ENCODE results near the gene MOGAT1. TPM values are rescaled to one million over a fixed set of nuclear protein-coding genes. Genes with fewer than 3 reads are reported as not detected.

The MOGAT1 gene
- total RNA-seq, 1 experiment from 2014 or later: not detected

DNA sequence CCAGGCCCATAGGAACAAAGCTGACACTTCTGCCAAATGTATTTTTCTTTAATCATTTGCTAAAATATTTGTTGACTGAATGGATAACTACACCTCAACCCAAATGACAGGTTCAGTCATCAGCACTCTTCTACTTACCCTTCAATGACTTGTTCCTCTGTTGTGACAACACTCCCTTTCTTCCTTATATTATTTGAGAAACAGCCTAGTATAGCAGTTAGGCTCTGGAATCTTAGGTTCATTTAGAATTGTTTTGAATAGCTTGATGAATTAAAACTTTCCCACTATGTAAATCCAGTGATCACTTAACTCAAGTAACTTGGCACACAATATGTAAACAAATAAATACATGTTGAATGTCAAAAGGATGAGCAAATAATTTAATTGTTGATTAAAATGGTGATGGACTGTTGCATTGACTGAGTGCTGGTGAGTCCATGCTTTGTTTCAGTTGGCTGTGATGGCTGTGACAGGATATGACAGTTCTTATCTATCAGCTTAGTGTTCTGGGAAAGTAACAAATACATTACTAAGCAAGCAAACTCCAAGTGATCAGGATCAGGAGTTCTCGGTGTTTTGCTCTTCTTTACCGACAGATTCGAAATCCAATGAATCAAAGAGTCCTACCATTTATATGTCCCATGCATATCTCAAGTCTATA lies 2.8 kb upstream of the MOGAT1 start:
- ChIA-PET CTCF (interaction anchor here (0.5 to 3.3 kb wide), 3 partner anchors 16 to 93 kb away, joined by 3 to 10 read pairs (median 5); no protein-coding TSS in a partner anchor), POLR2A (no interaction called here)
- no peak for DNase-seq (ENCODE audit: unreplicated experiment)
- no peaks in the 10 kb centered on the region for H3K9me3 Mint-ChIP-seq (ENCODE audit: unreplicated experiment)
- peaks cover 36% of the 10 kb centered on the region for H3K27me3 Mint-ChIP-seq (ENCODE audit: insufficient read depth, unreplicated experiment)
- intact Hi-C loops (cut with micrococcal nuclease): no loop called here
- BruUV-seq (replicated peaks): no TSS peak
- no peaks in the 10 kb centered on the region for H3K4me1 Mint-ChIP-seq (ENCODE audit: insufficient read depth, unreplicated experiment)
- no peak overlapping the region for H3K27ac Mint-ChIP-seq (ENCODE audit: low read depth, unreplicated experiment)
- H3K36me3 Mint-ChIP-seq (ENCODE audit: insufficient read depth, unreplicated experiment): no peaks in the 10 kb centered on the region
- no peak overlapping the region for H3K4me3 Mint-ChIP-seq (ENCODE audit: unreplicated experiment)
- TF ChIP-seq, protein P1, sequence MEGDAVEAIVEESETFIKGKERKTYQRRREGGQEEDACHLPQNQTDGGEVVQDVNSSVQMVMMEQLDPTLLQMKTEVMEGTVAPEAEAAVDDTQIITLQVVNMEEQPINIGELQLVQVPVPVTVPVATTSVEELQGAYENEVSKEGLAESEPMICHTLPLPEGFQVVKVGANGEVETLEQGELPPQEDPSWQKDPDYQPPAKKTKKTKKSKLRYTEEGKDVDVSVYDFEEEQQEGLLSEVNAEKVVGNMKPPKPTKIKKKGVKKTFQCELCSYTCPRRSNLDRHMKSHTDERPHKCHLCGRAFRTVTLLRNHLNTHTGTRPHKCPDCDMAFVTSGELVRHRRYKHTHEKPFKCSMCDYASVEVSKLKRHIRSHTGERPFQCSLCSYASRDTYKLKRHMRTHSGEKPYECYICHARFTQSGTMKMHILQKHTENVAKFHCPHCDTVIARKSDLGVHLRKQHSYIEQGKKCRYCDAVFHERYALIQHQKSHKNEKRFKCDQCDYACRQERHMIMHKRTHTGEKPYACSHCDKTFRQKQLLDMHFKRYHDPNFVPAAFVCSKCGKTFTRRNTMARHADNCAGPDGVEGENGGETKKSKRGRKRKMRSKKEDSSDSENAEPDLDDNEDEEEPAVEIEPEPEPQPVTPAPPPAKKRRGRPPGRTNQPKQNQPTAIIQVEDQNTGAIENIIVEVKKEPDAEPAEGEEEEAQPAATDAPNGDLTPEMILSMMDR (IDR thresholded peaks at IDR 0.05; ENCODE audit: unreplicated experiment): no peak

DNA sequence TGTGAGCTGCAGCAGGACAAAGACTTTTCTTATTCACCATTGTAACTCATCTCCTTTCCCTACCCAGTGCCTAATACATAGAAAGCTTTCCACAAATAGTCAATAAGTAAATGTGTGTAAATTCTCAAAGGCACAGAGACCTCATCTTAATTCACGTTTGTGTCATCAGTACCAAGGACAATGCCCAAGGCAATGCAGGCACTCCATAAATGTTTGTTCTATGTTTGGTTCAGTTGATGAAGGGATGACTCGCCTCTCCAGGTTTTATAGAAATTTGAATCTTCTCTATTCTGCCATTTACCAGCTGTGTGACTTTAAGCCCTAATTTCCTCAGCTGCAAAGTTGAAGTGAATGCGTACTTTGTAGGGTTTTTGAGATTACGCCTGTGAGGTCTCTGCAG lies 2.1 kb upstream of the MOGAT1 start:
- ChIA-PET POLR2A (interaction anchor here (0.7 to 1.5 kb wide), 2 partner anchors 14 to 50 kb away, joined by 3 to 4 read pairs; partner anchors contain the start of gene FARSB), CTCF (interaction anchor here (0.6 to 3.3 kb wide), 2 partner anchors 17 to 22 kb away, joined by 4 to 10 read pairs; no protein-coding TSS in a partner anchor)
- TF ChIP-seq, protein P1 (IDR thresholded peaks at IDR 0.05; ENCODE audit: unreplicated experiment): no peak
- DNase-seq (ENCODE audit: unreplicated experiment): no peak
- intact Hi-C loops (cut with micrococcal nuclease): no loop called here
- no peak overlapping the region for H3K27ac Mint-ChIP-seq (ENCODE audit: low read depth, unreplicated experiment)
- peaks cover 36% of the 10 kb centered on the region for H3K27me3 Mint-ChIP-seq (ENCODE audit: insufficient read depth, unreplicated experiment)
- H3K4me1 Mint-ChIP-seq (ENCODE audit: insufficient read depth, unreplicated experiment): no peaks in the 10 kb centered on the region
- H3K36me3 Mint-ChIP-seq (ENCODE audit: insufficient read depth, unreplicated experiment): no peaks in the 10 kb centered on the region
- no peaks in the 10 kb centered on the region for H3K9me3 Mint-ChIP-seq (ENCODE audit: unreplicated experiment)
- no peak overlapping the region for H3K4me3 Mint-ChIP-seq (ENCODE audit: unreplicated experiment)
- BruUV-seq (replicated peaks): no TSS peak

DNA sequence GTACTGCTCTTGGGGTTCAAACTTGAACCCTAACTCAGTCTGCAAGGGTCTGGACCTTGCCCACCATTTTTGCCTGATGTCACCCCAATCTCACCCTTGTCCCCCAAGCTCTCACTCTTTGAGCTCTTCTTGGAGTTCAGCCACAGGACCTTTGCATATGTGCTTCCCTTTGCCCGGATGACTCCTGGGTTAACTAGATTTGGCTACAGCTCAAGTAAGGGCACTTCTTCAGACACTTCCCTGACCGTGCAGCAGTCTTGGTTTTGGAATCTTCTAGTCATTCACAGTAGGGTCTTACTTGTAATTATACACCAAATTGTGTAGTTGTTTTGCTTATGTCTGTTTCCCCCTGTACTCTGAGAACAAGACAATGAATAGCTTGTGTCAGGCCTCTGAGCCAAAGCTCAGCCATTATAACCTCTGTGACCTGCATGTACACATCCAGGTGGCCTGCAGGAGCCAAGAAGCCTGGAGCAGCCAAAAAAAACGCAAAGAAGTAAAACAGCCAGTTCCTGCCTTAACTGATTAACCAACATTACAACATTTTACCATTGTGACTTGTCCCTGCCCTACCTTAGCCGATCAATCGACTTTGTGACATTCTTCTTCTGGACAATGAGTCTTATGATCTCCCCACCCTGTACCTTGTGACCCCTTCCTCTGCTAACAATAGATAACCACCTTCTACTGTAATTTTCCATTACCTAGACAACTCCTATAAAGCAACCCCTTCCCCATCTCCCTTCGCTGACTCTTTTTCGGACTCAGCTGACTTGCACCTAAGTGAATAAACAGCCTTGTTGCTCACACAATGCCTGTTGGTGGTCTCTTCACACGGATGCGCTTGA lies 1.0 kb upstream of the MOGAT1 start:
- DNase-seq (ENCODE audit: unreplicated experiment): no peak
- H3K9me3 Mint-ChIP-seq (ENCODE audit: unreplicated experiment): no peaks in the 10 kb centered on the region
- no peaks in the 10 kb centered on the region for H3K4me1 Mint-ChIP-seq (ENCODE audit: insufficient read depth, unreplicated experiment)
- peaks cover 36% of the 10 kb centered on the region for H3K27me3 Mint-ChIP-seq (ENCODE audit: insufficient read depth, unreplicated experiment)
- no TSS peak for BruUV-seq (replicated peaks)
- no peak overlapping the region for H3K4me3 Mint-ChIP-seq (ENCODE audit: unreplicated experiment)
- TF ChIP-seq, protein P1 (IDR thresholded peaks at IDR 0.05; ENCODE audit: unreplicated experiment): no peak
- H3K36me3 Mint-ChIP-seq (ENCODE audit: insufficient read depth, unreplicated experiment): no peaks in the 10 kb centered on the region
- ChIA-PET POLR2A (interaction anchor here (0.5 to 1.5 kb wide), 2 partner anchors 12 to 15 kb away, joined by 3 to 4 read pairs; partner anchors contain the start of gene FARSB), CTCF (interaction anchor here (1.1 to 3.3 kb wide), 2 partner anchors 21 to 301 kb away, joined by 3 to 10 read pairs; no protein-coding TSS in a partner anchor)
- no peak overlapping the region for H3K27ac Mint-ChIP-seq (ENCODE audit: low read depth, unreplicated experiment)
- intact Hi-C loops (cut with micrococcal nuclease): no loop called here

DNA sequence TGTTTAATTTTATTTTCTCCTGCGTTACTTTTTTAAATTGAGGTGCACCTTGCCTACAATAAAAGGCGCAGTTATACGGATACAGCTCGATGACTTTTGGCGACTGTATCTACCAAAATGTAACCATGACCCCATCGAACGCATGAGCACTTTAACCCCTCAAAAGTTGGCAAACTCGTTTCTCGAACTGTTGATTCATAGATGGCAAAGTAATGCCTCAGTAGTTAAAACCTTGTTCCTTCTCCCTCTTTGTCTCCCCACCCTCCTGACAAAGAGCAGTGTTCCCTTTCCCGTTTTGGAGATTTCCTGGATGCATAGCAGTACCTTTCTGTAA lies 577 bp downstream of the MOGAT1 start:
- Mint-ChIP-seq H3K27me3 (ENCODE audit: insufficient read depth, unreplicated experiment) (peaks cover 36% of the 10 kb centered on the region), H3K4me1 (ENCODE audit: insufficient read depth, unreplicated experiment) (no peaks in the 10 kb centered on the region), H3K36me3 (ENCODE audit: insufficient read depth, unreplicated experiment) (no peaks in the 10 kb centered on the region), H3K27ac (ENCODE audit: low read depth, unreplicated experiment) (no peak overlapping the region), H3K9me3 (ENCODE audit: unreplicated experiment) (no peaks in the 10 kb centered on the region), H3K4me3 (ENCODE audit: unreplicated experiment) (no peak overlapping the region)
- intact Hi-C loops (cut with micrococcal nuclease): no loop called here
- ChIA-PET POLR2A (interaction anchor here (1.0 kb wide), 1 partner anchor 44 kb away, joined by 3 read pairs; no protein-coding TSS in a partner anchor), CTCF (no interaction called here)
- no peak for DNase-seq (ENCODE audit: unreplicated experiment)
- TF ChIP-seq, protein P1 (IDR thresholded peaks at IDR 0.05; ENCODE audit: unreplicated experiment): no peak
- no TSS peak for BruUV-seq (replicated peaks)
